PFSK-1 (cell line): ENCODE measurements around the gene HS6ST3.

Experiments
- FOXP2 ChIP-seq: optimal IDR thresholded peaks from 2 replicates; pipeline ENCODE3; 2011; ENCODE audit warnings: borderline replicate concordance, control low read depth, inconsistent platforms; ENCODE audit not compliant: insufficient read depth; ENCODE audit errors: extremely low read length, extremely low read depth
- POLR2AphosphoS5 ChIP-seq: IDR thresholded peaks from 2 replicates; pipeline ENCODE4 v1.6.1; 2012; ENCODE audit warnings: low read depth, mild to moderate bottlenecking, control low read depth, low read length, moderate library complexity
- SIN3A ChIP-seq: IDR thresholded peaks from 2 replicates; pipeline ENCODE4 v1.6.1; 2012; ENCODE audit warnings: mild to moderate bottlenecking, low read length, moderate library complexity, borderline replicate concordance; ENCODE audit not compliant: insufficient read depth
- TAF1 ChIP-seq: IDR thresholded peaks from 2 replicates; pipeline ENCODE4 v1.6.1; 2012; ENCODE audit warnings: low read length, control low read depth, borderline replicate concordance; ENCODE audit not compliant: insufficient read depth
- TF ChIP-seq, protein P1 (sequence below), 2 experiments: IDR thresholded peaks; 2 replicates each; pipeline versions ENCODE4 v1.6.1 to v1.8.0; 2011 to 2012; ENCODE audit warnings: low read depth in 2 of 2, low read length in 2 of 2, control low read depth in 1 of 2, inconsistent platforms in 1 of 2, mild to moderate bottlenecking in 1 of 2, moderate library complexity in 1 of 2; ENCODE audit not compliant: insufficient read depth in 1 of 2

The HS6ST3 gene

DNA sequence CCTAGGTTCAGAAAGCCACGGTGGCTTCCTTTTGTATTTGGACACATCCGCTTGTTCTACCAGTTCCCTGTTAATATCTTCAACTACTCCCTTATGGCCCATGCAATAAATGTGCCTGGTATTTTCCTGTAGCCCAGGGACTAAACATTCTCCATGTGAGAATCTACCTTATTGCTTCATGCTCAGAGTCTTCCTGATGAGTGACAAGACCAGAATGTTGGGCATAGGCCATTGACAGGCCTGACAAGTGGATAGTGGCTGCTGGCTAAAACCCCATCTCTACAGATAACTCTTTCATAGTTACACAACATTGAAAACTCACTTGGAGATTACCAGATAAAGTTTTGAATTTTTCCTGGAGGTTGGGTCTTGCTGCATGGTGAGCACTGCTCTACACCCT, 449.9 kb downstream of the HS6ST3 start:
- TF ChIP-seq POLR2AphosphoS5: no peak

DNA sequence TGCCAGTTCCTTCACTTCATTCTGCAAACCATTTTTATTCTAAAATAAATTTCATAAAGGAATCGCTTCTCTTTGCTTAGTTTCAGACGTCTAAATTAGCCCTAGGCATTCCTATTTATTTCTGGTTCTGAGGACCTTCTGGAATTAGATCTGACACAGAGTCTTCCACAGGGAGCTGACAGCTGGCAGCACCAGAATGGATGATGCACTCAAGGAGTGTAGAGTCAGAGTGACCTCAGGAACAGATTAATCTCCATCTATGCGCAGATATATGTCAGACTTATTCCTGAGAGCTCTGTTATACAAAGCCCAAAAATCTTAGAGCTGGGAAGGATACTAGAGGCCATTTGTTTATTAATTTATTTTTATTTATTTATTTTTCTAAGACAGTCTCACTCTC, 450.8 kb downstream of the HS6ST3 start:
- TF ChIP-seq TAF1: no peak
- no peak for TF ChIP-seq SIN3A
- no peak for TF ChIP-seq FOXP2
- TF ChIP-seq, protein P1, sequence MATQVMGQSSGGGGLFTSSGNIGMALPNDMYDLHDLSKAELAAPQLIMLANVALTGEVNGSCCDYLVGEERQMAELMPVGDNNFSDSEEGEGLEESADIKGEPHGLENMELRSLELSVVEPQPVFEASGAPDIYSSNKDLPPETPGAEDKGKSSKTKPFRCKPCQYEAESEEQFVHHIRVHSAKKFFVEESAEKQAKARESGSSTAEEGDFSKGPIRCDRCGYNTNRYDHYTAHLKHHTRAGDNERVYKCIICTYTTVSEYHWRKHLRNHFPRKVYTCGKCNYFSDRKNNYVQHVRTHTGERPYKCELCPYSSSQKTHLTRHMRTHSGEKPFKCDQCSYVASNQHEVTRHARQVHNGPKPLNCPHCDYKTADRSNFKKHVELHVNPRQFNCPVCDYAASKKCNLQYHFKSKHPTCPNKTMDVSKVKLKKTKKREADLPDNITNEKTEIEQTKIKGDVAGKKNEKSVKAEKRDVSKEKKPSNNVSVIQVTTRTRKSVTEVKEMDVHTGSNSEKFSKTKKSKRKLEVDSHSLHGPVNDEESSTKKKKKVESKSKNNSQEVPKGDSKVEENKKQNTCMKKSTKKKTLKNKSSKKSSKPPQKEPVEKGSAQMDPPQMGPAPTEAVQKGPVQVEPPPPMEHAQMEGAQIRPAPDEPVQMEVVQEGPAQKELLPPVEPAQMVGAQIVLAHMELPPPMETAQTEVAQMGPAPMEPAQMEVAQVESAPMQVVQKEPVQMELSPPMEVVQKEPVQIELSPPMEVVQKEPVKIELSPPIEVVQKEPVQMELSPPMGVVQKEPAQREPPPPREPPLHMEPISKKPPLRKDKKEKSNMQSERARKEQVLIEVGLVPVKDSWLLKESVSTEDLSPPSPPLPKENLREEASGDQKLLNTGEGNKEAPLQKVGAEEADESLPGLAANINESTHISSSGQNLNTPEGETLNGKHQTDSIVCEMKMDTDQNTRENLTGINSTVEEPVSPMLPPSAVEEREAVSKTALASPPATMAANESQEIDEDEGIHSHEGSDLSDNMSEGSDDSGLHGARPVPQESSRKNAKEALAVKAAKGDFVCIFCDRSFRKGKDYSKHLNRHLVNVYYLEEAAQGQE (IDR thresholded peaks at IDR 0.05; ENCODE audit: insufficient read depth in 1 of 2, low read depth in 2 of 2, low read length in 2 of 2): no peak
- no peak for TF ChIP-seq POLR2AphosphoS5

DNA sequence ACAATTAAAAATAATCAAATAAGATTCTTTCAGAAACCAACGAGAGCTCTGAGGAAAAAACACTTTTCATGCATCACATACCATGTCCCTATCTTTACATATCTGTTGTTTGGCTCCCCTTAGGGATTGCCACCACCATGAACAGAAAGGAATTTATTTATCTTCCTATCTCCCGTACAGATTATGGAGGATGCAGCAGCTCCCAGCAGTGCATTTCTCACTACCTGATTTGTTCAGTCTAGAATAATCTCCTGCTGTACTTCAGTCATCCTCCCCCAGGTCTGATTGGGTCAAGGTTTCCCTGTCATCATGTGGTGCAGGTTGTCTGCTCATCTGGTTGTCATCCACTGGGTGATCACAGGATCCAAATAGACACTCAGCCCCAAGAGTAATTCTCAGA, 453.1 kb downstream of the HS6ST3 start:
- TF ChIP-seq FOXP2: no peak
- TF ChIP-seq POLR2AphosphoS5: no peak
- TF ChIP-seq, protein P1 (IDR thresholded peaks at IDR 0.05; ENCODE audit: insufficient read depth in 1 of 2, low read depth in 2 of 2, low read length in 2 of 2): no peak
- no peak for TF ChIP-seq TAF1
- no peak for TF ChIP-seq SIN3A

DNA sequence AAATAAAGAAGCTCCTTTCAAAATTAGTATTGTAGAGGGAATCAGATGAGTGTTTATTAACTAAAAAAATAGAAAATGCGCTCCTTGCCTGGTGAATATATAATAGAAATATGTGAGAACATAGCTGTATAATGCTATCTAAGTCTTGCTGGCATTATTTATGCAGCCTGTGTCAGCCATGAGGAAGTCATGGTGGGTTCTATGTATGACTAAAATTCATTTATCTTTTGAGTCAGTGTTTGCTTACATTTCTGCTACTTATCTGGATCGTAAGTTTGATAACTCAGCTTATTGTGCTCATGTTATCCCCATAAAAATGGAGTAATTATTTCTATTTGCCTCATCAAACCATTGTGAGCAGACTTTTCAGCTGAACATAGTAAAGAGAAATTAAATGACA, 455.1 kb downstream of the HS6ST3 start:
- TF ChIP-seq TAF1 (no peak), POLR2AphosphoS5 (no peak), SIN3A (no peak), FOXP2 (no peak)
- TF ChIP-seq, protein P1 (IDR thresholded peaks at IDR 0.05; ENCODE audit: insufficient read depth in 1 of 2, low read depth in 2 of 2, low read length in 2 of 2): no peak

DNA sequence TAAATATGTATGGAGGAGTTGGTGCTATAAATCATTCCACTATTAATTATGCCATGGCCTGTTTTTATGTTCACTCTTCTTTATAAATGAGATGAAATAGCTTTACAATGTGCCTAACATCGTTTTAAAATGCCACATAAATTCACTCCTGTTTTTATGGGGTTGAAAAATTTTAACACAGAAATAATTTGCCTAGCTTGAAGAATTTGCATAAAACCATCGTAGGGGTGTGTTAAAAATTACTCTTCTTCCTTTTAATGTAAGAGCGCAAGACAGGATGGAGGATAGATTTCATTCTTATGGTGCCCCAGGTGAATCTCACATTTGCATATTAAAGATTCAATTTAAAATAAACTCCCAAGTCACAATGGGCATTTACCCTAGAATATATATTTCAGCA, 456.6 kb downstream of the HS6ST3 start:
- no peak for TF ChIP-seq FOXP2
- TF ChIP-seq TAF1: no peak
- TF ChIP-seq, protein P1 (IDR thresholded peaks at IDR 0.05; ENCODE audit: insufficient read depth in 1 of 2, low read depth in 2 of 2, low read length in 2 of 2): no peak
- TF ChIP-seq SIN3A: no peak
- TF ChIP-seq POLR2AphosphoS5: no peak
